Mesendoderm (in vitro differentiated cells): ENCODE results near the gene ACBD4.

Source experiments
- DNase-seq: peaks from one replicate; pipeline ENCODE4 v3.0.0; 2013
- H2AK5ac ChIP-seq: 2 replicates; pipeline ENCODE4 v1.6.1; 2013; ENCODE audit warnings: low read length, inconsistent platforms
- H2BK120ac ChIP-seq: 2 replicates; pipeline ENCODE4 v1.6.1; 2013; ENCODE audit warnings: low read depth, mild to moderate bottlenecking, low read length, moderate library complexity, mixed read lengths
- H2BK15ac ChIP-seq: replicated peaks from 2 replicates; pipeline ENCODE4 v1.6.1; 2013; ENCODE audit warnings: low read depth, mild to moderate bottlenecking, moderate library complexity
- H2BK5ac ChIP-seq: 2 replicates; pipeline ENCODE4 v1.6.1; 2013; ENCODE audit warnings: low read length, inconsistent platforms
- H3K18ac ChIP-seq: 2 replicates; pipeline ENCODE4 v1.6.1; 2013; ENCODE audit warnings: mild to moderate bottlenecking, low read length, mixed read lengths
- H3K23ac ChIP-seq: one replicate; pipeline ENCODE4 v1.6.1; 2013; ENCODE audit warnings: low read length
- H3K27ac ChIP-seq: 2 replicates; pipeline ENCODE4 v1.5.1; 2013; ENCODE audit warnings: low read depth, mild to moderate bottlenecking, inconsistent platforms, low read length, moderate library complexity
- H3K27me3 ChIP-seq: 2 replicates; pipeline ENCODE4 v1.6.1; 2013; ENCODE audit warnings: low read length, control low read depth, mild to moderate bottlenecking, inconsistent platforms; ENCODE audit not compliant: insufficient read depth, poor library complexity
- H3K36me3 ChIP-seq: 2 replicates; pipeline ENCODE4 v1.6.1; 2013; ENCODE audit warnings: low read length, inconsistent platforms; ENCODE audit not compliant: control insufficient read depth, insufficient read depth
- H3K4ac ChIP-seq: one replicate; pipeline ENCODE4 v1.6.1; 2013; ENCODE audit warnings: low read depth, mild to moderate bottlenecking, low read length, moderate library complexity
- H3K4me1 ChIP-seq: 2 replicates; pipeline ENCODE4 v1.6.1; 2013; ENCODE audit warnings: low read depth, low read length, inconsistent platforms; ENCODE audit not compliant: control insufficient read depth
- H3K4me2 ChIP-seq: 2 replicates; pipeline ENCODE4 v1.6.1; 2013; ENCODE audit warnings: low read length
- H3K4me3 ChIP-seq: 2 replicates; pipeline ENCODE4 v1.5.1; 2013; ENCODE audit warnings: mild to moderate bottlenecking, low read length
- H3K56ac ChIP-seq: one replicate; pipeline ENCODE4 v1.6.1; 2013; ENCODE audit warnings: low read length
- H3K79me1 ChIP-seq: 2 replicates; pipeline ENCODE4 v1.6.1; 2013; ENCODE audit warnings: low read length, inconsistent platforms
- H3K79me2 ChIP-seq: 2 replicates; pipeline ENCODE4 v1.6.1; 2013; ENCODE audit warnings: mild to moderate bottlenecking, low read length; ENCODE audit not compliant: control insufficient read depth, insufficient read depth
- H3K9ac ChIP-seq: 2 replicates; pipeline ENCODE4 v1.6.1; 2013; ENCODE audit warnings: low read length, inconsistent platforms
- H4K5ac ChIP-seq: one replicate; pipeline ENCODE4 v1.6.1; 2013; ENCODE audit warnings: low read length
- H4K8ac ChIP-seq: one replicate; pipeline ENCODE4 v1.6.1; 2013; ENCODE audit warnings: low read depth, mild to moderate bottlenecking, control low read depth, low read length, moderate library complexity
- WGBS: extraction: QIAGEN DNeasy Blood & Tissue Kit; methylation state at CpG from one replicate; pipeline ENCODE4 v1.1.7; 2013; ENCODE audit warnings: low lambda C conversion rate, missing lambda C conversion rate; ENCODE audit not compliant: insufficient coverage; ENCODE audit errors: extremely low coverage; 5-methylcytosine and 5-hydroxymethylcytosine counted together

ACBD4 gene

GRCh38 chr17:45108595-45109521 is 26.6 kb upstream of the ACBD4 start:
- no peak overlapping the region for H2BK15ac ChIP-seq
- H3K4me3 ChIP-seq = no peak overlapping the region
- no peak overlapping the region for H2BK5ac ChIP-seq
- H3K4ac ChIP-seq = no peak overlapping the region
- no peaks in the 10 kb centered on the region for H3K79me1 ChIP-seq
- H3K27me3 ChIP-seq = no peaks in the 10 kb centered on the region
- H3K27ac ChIP-seq = no peak overlapping the region
- H3K56ac ChIP-seq = no peak overlapping the region
- H3K4me2 ChIP-seq = no peak overlapping the region
- no peak overlapping the region for H3K18ac ChIP-seq
- peaks cover 19% of the 10 kb centered on the region for H3K36me3 ChIP-seq
- no peak overlapping the region for H3K9ac ChIP-seq
- H2BK120ac ChIP-seq = no peak overlapping the region
- no peak overlapping the region for H3K23ac ChIP-seq
- H4K8ac ChIP-seq = no peak overlapping the region
- H3K4me1 ChIP-seq = no peaks in the 10 kb centered on the region
- no peak for DNase-seq
- H2AK5ac ChIP-seq = no peak overlapping the region
- H4K5ac ChIP-seq = no peak overlapping the region
- H3K79me2 ChIP-seq = no peaks in the 10 kb centered on the region
- WGBS = no CpG with 5 or more reads among the region's 12 CpGs

- no CpG with 5 or more reads among the region's 16 CpGs for WGBS
- no peak overlapping the region for H3K18ac ChIP-seq
- no peak overlapping the region for H2AK5ac ChIP-seq
- no peak overlapping the region for H3K23ac ChIP-seq
- DNase-seq = no peak
- no peak overlapping the region for H3K27ac ChIP-seq
- H3K36me3 ChIP-seq = peaks cover 13% of the 10 kb centered on the region
- no peaks in the 10 kb centered on the region for H3K79me1 ChIP-seq
- no peak overlapping the region for H3K4ac ChIP-seq
- H2BK120ac ChIP-seq = no peak overlapping the region
- no peak overlapping the region for H3K4me3 ChIP-seq
- H3K4me2 ChIP-seq = no peak overlapping the region
- H4K8ac ChIP-seq = no peak overlapping the region
- H3K79me2 ChIP-seq = no peaks in the 10 kb centered on the region
- H3K56ac ChIP-seq = no peak overlapping the region
- H2BK5ac ChIP-seq = no peak overlapping the region
- no peaks in the 10 kb centered on the region for H3K4me1 ChIP-seq
- no peak overlapping the region for H4K5ac ChIP-seq
- no peaks in the 10 kb centered on the region for H3K27me3 ChIP-seq
- no peak overlapping the region for H3K9ac ChIP-seq
- H2BK15ac ChIP-seq = no peak overlapping the region
These were observed 24.5 kb upstream of the ACBD4 start for GRCh38 chr17:45110676-45111611.

GRCh38 chr17:45111850-45112249 is 23.6 kb upstream of the ACBD4 start:
- H3K4me1 ChIP-seq = no peaks in the 10 kb centered on the region
- no peak overlapping the region for H3K4me3 ChIP-seq
- WGBS = no CpG with 5 or more reads among the region's 11 CpGs
- no peak overlapping the region for H4K8ac ChIP-seq
- H2BK5ac ChIP-seq = no peak overlapping the region
- no peak overlapping the region for H2AK5ac ChIP-seq
- H3K79me1 ChIP-seq = no peaks in the 10 kb centered on the region
- DNase-seq = no peak
- H3K27me3 ChIP-seq = no peaks in the 10 kb centered on the region
- H3K36me3 ChIP-seq = peaks cover 6% of the 10 kb centered on the region
- H2BK120ac ChIP-seq = no peak overlapping the region
- no peak overlapping the region for H3K4ac ChIP-seq
- H3K9ac ChIP-seq = no peak overlapping the region
- H3K4me2 ChIP-seq = no peak overlapping the region
- H3K23ac ChIP-seq = no peak overlapping the region
- H3K56ac ChIP-seq = no peak overlapping the region
- H3K18ac ChIP-seq = no peak overlapping the region
- H4K5ac ChIP-seq = no peak overlapping the region
- no peaks in the 10 kb centered on the region for H3K79me2 ChIP-seq
- no peak overlapping the region for H3K27ac ChIP-seq
- no peak overlapping the region for H2BK15ac ChIP-seq

DNA sequence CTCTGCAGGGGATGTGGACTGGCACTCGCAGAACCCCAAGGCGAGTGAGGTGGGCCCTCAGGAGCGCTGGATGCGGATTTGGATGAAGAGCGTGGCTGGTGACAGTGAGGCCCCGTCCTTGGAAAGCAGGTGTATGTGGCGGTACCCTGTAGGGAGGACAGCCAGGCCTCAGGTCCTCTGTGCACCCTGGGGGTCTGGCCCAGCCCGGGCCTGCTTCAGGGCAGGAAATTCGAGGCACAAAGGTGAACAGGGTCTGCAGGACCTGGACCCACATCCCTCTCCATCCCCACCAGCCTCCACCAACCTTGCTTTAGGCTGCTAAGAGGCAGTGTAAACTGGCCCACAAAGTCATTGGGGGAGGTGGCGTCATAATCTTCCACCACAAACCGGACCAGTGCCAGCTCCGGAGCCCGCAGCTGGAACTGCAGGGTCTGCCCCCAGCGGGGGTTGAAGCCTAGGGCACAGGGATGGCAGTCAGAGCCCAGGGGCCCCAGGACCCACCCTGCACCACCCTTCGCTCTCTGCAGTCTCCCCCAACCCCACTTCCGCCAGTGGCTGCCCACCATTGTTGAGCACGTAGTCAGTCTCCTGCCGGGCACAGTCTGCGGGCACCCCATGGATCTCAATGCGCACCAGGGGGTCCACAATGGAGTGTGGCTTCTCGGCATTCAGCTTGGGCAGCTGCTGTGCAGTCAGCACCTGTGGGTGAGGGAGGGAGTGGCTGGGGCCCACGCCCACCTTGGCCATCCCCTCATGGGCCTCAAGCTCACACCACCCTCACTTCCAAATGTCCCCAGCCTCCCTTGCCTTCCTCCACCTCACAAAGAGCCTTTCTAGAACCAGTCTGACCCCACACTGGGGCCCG is 22.7 kb upstream of the ACBD4 start:
- DNase-seq = no peak
- Histone ChIP-seq H4K5ac (no peak overlapping the region), H3K9ac (no peak overlapping the region), H3K4ac (no peak overlapping the region), H2BK5ac (no peak overlapping the region), H3K79me2 (no peaks in the 10 kb centered on the region), H2BK120ac (no peak overlapping the region), H3K4me2 (no peak overlapping the region), H3K27ac (no peak overlapping the region), H3K56ac (no peak overlapping the region), H3K4me1 (no peaks in the 10 kb centered on the region), H3K79me1 (no peaks in the 10 kb centered on the region), H3K27me3 (no peaks in the 10 kb centered on the region), H2BK15ac (no peak overlapping the region), H2AK5ac (no peak overlapping the region), H3K4me3 (no peak overlapping the region), H4K8ac (no peak overlapping the region), H3K36me3 (peaks cover 3% of the 10 kb centered on the region), H3K23ac (no peak overlapping the region), H3K18ac (no peak overlapping the region)
- WGBS = no CpG with 5 or more reads among the region's 23 CpGs

- H2BK120ac ChIP-seq = no peak overlapping the region
- no CpG with 5 or more reads among the region's 9 CpGs for WGBS
- no peaks in the 10 kb centered on the region for H3K79me1 ChIP-seq
- H3K4ac ChIP-seq = no peak overlapping the region
- no peak overlapping the region for H2AK5ac ChIP-seq
- no peak overlapping the region for H3K27ac ChIP-seq
- H3K36me3 ChIP-seq = peaks cover 1% of the 10 kb centered on the region
- H3K23ac ChIP-seq = no peak overlapping the region
- no peak overlapping the region for H3K4me2 ChIP-seq
- no peak overlapping the region for H3K4me3 ChIP-seq
- H2BK15ac ChIP-seq = no peak overlapping the region
- no peak overlapping the region for H3K18ac ChIP-seq
- H3K79me2 ChIP-seq = no peaks in the 10 kb centered on the region
- H2BK5ac ChIP-seq = no peak overlapping the region
- no peak overlapping the region for H4K5ac ChIP-seq
- DNase-seq = no peak
- H3K27me3 ChIP-seq = no peaks in the 10 kb centered on the region
- no peak overlapping the region for H3K56ac ChIP-seq
- no peaks in the 10 kb centered on the region for H3K4me1 ChIP-seq
- no peak overlapping the region for H3K9ac ChIP-seq
- no peak overlapping the region for H4K8ac ChIP-seq
These were observed 22.1 kb upstream of the ACBD4 start for GRCh38 chr17:45113424-45113754.
